Raji (cell line): Measurements from ENCODE around the gene EPAS1.

Source experiments
- POLR2A ChIP-seq: IDR thresholded peaks from 2 replicates; pipeline ENCODE4 v1.6.1; 2011; ENCODE audit warnings: low read depth, low read length, control low read depth; ENCODE audit not compliant: insufficient read depth

EPAS1 gene

DNA sequence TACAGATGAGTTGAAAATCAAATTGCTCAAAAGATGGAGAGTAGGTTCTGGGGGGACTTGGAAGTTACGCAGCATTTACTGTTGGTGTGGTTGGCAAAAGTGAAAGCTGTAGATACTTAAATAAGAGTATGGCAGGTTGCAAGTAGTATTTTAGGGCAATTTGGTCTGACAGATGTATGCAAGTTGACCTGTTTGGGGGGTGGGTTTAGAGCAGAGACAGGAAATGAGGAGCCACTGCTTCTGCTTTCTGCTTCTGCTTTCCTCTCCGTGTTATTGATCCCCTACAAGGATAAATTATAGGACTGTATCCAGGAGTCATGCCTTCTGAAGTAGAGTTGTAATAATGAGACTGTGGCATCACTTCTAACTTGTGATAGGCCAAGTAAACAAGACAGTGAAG lies 71.2 kb downstream of the EPAS1 start:
- no peak for TF ChIP-seq POLR2A

GRCh38 chr2:46369783-46370182 lies 72.6 kb downstream of the EPAS1 start:
- TF ChIP-seq POLR2A = no peak

DNA sequence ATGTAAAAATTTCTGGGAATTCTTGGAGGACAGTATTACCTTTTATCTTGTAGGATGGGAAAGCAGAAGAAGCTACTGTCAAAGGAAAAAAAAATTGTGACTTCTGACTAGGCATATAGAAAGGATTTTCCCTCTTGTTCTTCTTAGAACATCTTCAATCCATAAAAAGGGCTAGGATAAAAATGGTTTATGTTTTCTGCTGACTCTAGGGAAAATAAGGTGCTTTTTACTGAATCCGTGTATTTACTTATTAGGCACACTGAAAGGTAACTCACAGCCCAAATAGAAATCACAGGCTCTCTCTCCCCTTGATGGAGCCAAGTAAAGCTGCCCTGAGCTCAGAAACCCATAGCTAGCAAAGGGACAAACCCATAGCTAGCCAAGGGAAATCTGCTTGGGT lies 74.6 kb downstream of the EPAS1 start:
- no peak for TF ChIP-seq POLR2A

DNA sequence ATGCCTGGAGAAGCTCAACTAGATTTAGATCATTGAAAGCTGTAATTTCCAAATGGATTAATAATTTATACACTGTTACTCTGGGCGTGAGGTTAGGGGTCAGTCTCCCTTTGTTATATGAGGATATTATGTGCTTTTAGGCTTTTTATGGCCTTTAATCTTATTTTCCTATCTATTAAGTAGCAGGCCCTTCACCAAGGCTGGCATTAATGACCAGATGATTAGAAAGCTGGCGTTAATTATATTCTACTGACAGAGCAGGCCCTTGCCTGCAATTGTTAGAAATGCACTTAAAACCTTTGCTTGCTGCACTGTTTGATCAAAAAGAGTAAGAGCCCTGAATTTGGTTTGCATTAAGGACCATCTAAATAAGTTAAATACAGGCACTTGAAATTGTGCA lies 75.3 kb downstream of the EPAS1 start:
- TF ChIP-seq POLR2A = no peak

DNA sequence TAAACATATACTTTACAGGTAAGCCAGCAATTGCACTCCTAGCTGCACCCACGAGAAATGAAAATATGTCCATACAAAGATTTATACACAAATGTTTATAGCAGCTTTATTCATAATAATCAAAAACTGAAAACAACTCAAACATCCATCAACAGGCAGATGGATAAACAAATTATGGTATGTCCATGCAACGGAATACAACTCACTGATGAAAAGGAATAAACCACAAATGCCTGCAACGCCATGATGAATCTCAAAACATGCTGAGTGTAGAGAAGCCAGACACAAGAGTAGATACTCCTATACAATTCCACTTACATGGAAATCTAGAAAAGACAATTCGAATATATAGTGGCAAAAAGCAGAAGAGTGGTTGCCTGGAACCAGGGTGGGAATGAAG lies 76.0 kb downstream of the EPAS1 start:
- TF ChIP-seq POLR2A = no peak

GRCh38 chr2:46375566-46376125 lies 78.4 kb downstream of the EPAS1 start:
- no peak for TF ChIP-seq POLR2A

DNA sequence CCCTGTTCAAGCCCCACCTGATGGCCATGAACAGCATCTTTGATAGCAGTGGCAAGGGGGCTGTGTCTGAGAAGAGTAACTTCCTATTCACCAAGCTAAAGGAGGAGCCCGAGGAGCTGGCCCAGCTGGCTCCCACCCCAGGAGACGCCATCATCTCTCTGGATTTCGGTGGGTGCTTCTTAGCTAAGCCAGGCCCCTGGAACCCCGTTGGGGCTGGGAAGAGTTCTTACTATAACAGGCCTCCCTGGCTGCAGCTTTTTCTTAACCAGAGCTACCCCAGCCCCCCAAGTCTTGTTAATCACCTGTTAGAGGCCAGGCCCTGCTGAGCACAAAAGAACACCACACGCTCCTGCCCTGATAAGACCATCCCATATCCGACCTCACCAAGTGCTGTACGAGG lies 79.4 kb downstream of the EPAS1 start:
- TF ChIP-seq POLR2A = no peak

GRCh38 chr2:46377101-46377581 lies 79.9 kb downstream of the EPAS1 start:
- no peak for TF ChIP-seq POLR2A

- no peak for TF ChIP-seq POLR2A
These were observed 80.7 kb downstream of the EPAS1 start for GRCh38 chr2:46377666-46378560.

DNA sequence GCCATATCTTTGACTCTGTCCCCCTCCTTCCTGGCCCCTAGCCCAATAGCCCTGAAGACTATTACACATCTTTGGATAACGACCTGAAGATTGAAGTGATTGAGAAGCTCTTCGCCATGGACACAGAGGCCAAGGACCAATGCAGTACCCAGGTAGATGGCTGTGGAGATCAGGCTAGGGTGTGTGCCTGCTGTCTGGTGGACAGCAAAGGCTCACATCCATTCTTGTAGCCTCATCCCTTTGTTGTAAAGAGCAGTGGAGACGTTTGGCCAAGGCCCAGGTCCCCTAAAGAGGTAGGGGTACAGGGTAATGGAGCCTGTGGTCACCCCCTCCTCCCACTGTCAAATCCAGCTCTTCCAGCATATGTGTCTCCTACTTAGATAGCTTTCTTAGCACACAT lies 81.4 kb downstream of the EPAS1 start:
- TF ChIP-seq POLR2A = no peak

DNA sequence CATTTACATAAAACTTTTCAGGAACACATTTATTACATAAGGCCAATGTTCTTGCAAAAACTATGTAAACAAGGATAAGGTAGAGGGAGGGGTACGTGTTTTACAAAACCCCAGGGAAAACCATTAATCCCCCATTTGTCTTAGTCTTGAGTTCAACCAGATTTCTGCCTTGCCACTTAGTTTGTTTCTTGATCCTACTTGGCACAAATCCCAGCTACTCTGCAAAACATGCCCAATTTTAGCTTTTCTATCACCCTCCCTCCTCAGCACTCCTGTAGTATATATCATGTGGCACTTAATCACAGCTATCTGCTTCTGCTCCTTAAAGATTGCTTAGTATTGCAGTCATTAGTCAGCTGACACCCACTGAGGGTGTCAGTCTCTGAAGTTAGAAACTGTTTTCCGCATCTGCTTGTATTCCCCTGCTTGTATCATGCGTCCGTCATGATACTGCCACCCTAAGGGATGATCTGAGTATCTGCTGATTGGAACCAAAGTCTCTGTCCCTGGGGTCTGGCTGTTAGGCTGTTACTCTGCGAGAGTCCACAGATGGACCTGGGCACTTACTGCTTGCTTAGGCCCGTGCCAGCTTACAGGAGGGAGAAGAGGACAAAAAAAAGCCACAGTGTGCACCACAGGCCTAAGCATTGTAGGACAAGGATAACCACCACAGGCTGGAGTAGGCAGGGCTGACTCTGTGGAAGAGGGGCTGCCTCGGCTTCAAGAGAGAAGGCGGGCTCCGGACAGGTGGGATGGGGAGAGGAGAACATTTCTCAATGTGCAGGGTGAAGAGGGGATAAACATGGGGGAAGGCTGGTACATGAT lies 82.2 kb downstream of the EPAS1 start:
- no peak for TF ChIP-seq POLR2A

GRCh38 chr2:46380038-46380940 lies 83.1 kb downstream of the EPAS1 start:
- TF ChIP-seq POLR2A = no peak

GRCh38 chr2:46381263-46381849 lies 84.1 kb downstream of the EPAS1 start:
- TF ChIP-seq POLR2A = no peak

- no peak for TF ChIP-seq POLR2A
These were observed 84.7 kb downstream of the EPAS1 start for GRCh38 chr2:46381871-46382270.
